ENCODE measurements around the gene GSX2.
"Not testable (repeated sequence)": the region's sequence is repeated elsewhere in the genome, so short reads cannot be mapped to it uniquely, and the experiment has no call there.

The GSX2 gene

GRCh38 chr4:54099748-54100574, at the start of gene GSX2:
Gene GSX2 (plus strand): TSS chr4:54100163. CDS start chr4:54100345, 182 bp downstream.
- Histone ChIP-seq H3K27ac (no peak within 1 kb of the TSS), H3K4me3 (peak within 1 kb of the TSS in 5 of 7 experiments; percentile 0 to 23 (median 11))

DNA sequence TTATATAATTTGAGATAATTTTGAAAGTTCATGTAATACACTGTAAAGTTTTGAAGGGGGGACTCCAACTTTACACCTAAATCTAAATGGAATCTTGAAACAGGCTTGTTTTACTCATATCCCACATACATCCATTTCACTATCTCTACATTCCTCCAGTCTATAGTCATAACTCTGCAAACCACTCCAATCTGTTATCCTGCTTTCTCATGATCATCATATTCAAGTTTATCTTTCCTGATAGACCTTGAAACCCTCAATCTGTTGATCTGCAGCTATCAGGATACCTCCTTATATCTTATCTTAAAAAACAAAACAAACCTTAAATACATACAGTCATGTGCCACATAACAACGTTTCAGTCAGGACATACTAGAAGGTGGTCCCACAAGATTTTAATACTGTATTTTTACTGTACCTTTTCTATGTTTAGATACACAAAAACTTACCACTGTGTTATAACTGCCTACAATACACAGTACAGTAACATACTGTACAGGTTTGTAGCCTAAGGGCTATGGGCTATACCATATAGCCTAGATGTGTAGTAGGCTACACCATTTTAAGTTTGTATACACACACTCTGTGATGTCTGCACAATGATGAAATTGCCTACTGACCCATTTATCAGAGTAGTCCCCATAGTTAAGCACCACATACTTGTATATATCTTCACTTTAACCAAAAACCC, 49.6 kb upstream of the GSX2 start:
- Histone ChIP-seq H3K27ac (no peak overlapping the region), H3K4me3 (no peak overlapping the region)

DNA sequence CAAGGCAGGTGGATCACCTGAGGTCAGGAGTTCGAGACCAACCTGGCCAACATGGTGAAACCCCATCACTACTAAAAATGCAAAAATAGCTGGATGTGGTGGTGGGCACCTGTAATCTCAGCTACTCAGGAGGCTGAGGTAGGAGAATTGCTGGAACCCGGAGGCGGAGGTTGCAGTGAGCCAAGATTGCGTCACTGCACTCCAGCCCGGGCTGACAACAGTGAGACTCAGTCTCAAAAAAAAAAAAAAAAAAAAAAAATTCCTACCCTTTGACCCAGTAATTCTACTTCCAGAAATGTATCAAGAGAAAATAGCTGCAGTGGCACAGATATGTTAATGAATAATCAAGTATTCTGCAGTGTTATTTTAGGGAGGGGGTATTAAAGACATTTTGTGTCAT, 46.6 kb upstream of the GSX2 start:
- H3K27ac ChIP-seq: not testable (repeated sequence)

GRCh38 chr4:54054501-54054900, 45.5 kb upstream of the GSX2 start:
- no peak overlapping the region for H3K4me3 ChIP-seq
- no peak overlapping the region for H3K27ac ChIP-seq

More for the DNA sequence above, 46.6 kb upstream of the GSX2 start:
- not testable (repeated sequence) for H3K4me3 ChIP-seq

- Histone ChIP-seq H3K27ac (no peak overlapping the region), H3K4me3 (no peak overlapping the region)
These were observed 44.5 kb upstream of the GSX2 start for GRCh38 chr4:54055494-54055893.

GRCh38 chr4:54056360-54056759, 43.6 kb upstream of the GSX2 start:
- Histone ChIP-seq H3K27ac (no peak overlapping the region), H3K4me3 (no peak overlapping the region)

DNA sequence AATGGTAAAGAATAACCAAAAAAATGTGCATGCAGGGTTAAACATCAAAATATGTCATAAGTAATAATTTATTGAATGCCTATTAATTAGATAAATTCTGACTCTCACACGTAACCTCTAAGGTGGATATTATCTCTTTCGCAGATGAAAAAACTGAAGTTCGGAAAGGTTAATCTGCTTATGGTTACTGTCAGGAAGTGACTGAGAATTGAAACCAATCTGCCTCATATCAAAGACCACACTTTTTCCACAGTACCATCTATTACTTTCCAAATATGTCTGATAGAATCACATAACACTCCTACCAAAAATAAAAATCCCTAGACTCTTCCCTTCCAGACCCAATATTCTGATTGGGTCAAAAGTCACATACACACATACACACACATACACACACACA, 41.8 kb upstream of the GSX2 start:
- no peak overlapping the region for H3K27ac ChIP-seq

GRCh38 chr4:54060116-54060515, 39.8 kb upstream of the GSX2 start:
- H3K27ac ChIP-seq: no peak overlapping the region

More for the DNA sequence above, 41.8 kb upstream of the GSX2 start:
- H3K4me3 ChIP-seq: no peak overlapping the region

GRCh38 chr4:54061067-54061466, 38.9 kb upstream of the GSX2 start:
- no peak overlapping the region for H3K4me3 ChIP-seq
- H3K27ac ChIP-seq: no peak overlapping the region

More at GRCh38 chr4:54060116-54060515, 39.8 kb upstream of the GSX2 start:
- H3K4me3 ChIP-seq: no peak overlapping the region

GRCh38 chr4:54061873-54062272, 38.1 kb upstream of the GSX2 start:
- no peak overlapping the region for H3K27ac ChIP-seq
- H3K4me3 ChIP-seq: peak overlapping the region in 2 of 7 experiments; percentile 74 to 96

DNA sequence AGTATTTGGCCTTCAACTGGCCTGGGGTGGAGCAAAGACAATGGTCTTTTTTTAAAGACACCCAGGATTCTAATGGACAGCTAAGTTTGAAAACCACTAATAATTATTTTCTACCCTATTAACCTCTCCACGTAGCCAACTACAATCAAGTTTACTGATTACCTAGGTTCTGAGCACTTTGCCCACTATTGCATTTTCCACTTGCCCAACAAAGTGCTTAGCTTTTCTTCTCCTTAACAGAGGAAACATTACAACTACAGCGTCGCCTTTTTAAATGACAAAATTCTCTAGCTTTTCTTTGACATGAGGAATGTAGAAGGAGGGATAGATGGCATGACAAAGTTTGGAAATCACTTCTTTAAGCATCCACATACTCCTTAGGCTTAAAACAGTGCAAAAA, 37.6 kb upstream of the GSX2 start:
- H3K27ac ChIP-seq: peak overlapping the region in 12 of 21 experiments; percentile 8 to 100 (median 98)
- H3K4me3 ChIP-seq: peak overlapping the region; percentile 68 to 99 (median 91)

DNA sequence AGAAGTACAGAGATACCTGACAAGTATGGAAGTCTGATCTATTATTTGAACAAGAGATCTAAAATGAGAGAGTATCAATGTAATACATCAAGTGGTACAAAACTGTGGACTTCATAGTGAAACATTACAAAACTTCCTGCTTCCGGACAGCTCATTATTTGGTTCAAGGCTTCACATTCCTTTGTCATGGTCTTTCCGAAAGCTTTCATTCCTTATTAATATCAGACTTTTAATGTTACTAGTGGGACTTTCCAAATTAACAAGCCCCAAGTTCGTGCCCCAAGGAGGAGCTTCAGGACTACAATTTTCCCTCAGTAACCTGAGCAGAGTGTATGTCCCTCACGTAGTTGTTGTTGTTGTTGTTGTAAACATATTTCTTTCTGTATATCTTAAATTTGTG, 36.7 kb upstream of the GSX2 start:
- H3K27ac ChIP-seq: peak overlapping the region; percentile 88 to 100 (median 97)

GRCh38 chr4:54063737-54064316, 36.1 kb upstream of the GSX2 start:
- H3K4me3 ChIP-seq: peak overlapping the region; percentile 68 to 99 (median 91)
- H3K27ac ChIP-seq: peak overlapping the region; percentile 88 to 100 (median 97)

More for the DNA sequence above, 36.7 kb upstream of the GSX2 start:
- H3K4me3 ChIP-seq: peak overlapping the region; percentile 68 to 99 (median 91)

DNA sequence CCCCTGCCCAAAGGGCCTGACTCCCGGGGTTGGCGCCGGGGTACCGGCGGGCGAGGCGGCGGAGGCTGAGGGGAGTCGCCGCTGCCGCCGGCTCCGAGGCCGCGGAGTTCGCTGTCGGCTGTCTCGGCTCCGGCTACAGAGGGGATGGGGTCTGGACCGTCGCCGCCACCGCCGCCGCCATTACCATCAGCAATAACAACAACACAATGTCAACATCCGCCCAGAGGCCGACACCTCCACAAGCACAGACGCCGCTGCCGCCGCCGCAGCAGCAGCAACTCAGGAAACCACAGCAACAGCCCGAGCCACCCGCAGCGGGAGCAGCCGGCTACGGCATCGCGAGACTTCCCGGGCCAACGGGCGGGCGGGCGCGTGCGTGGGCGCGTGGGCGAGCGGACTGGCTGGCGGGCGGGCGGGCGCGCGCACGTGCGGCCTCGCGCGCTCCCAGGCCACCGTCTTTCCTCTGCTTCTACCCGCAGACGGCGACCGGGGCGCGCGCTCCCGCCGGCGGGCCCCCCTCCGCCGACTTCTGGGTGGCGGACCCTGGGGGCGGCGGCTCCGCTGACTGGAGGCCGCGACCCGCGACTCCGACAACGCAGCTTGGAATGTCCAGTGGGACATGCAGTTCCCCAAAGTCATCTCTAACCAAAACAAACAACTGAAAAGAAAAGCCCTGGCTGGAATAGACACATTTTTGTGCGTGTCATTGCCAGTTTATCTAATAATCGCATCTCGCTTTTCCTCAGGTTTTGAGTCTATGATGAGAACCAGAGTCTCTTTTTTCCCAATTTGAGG, 35.4 kb upstream of the GSX2 start, which contains the start of gene CHIC2:
CHIC2 (minus strand) TSS at position 289 of the 795 bp plus-strand sequence. CDS start 305 bp downstream, outside the sequence.
- peak within 1 kb of the TSS; percentile 68 to 99 (median 91) for H3K4me3 ChIP-seq
- peak within 1 kb of the TSS; percentile 88 to 100 (median 97) for H3K27ac ChIP-seq

DNA sequence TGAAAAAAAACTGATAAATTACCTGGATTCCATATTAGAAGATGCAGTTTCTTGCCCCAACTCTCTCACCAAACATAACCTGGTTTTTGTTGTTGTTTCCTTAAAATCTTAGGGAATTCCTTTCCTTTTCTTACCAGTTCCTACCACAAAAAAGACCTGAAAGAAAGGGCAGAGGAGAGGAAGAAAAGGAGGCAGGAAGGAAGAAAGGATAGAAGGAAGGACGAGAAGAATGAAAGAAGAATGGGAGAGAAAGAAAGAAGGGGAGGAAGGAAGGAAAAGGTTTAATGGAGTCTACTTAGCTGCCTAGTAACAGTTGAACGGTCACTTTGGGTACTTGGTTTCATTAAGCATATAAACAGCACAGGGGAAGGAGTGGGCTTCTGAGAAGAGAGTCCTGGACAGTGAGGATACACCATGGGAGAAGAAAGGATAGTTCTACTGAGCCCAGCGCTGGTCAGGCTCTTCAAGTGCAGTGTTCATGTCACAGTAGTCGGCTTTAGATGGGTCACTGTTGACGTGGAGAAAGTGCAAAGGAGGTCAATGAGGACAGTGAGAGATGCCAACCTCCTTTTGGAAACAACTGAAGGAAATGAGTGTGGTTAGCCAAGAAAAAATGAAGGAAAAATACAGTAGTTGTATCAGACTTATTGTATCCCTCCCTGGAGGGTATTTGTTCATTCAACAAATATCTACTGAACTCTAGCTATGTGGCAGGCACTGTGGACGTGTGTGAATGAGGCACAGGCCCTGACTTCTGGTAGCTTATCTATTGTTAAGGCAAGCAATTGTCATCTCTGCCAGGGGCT, 34.5 kb upstream of the GSX2 start:
- Histone ChIP-seq H3K27ac (peak overlapping the region in 20 of 21 experiments; percentile 5 to 100 (median 97)), H3K4me3 (peak overlapping the region in 4 of 7 experiments; percentile 74 to 96 (median 85))

DNA sequence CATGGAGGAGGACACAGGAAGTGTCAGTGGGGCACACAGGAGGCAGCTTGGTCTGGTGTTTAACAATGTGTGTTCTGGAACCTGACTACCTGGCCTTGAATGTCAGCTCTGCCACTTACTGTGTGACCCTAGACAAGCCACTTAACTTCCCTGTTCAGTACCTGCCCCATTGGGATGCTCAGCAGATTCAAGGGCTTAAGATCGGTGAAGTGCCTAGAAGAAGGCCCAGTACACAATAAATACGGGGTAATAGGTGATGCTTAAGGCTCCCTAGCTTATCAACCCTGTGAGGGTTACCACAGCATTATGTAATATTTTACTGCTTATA, 33.9 kb upstream of the GSX2 start:
- peak overlapping the region in 17 of 21 experiments; percentile 5 to 100 (median 97) for H3K27ac ChIP-seq
- H3K4me3 ChIP-seq: no peak overlapping the region

DNA sequence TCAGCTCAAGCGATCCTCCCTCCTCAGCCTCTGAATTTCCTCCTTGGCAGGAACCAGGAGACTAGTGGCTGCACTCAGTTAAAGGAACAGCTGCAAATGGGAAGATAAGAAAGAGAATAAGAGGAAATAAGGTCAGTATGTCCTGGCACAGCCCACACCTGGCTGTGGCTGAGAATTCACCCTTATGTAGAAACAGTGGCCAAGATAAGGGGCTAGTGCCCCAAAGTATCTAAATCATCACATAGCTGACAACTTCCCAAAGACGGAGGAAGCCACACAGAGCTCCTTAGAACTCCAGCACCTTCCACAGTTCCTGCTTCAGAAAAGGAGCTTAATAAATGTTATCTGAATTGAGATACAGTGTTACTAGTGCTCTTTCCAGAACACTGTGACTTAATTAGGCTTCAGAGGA, 33.2 kb upstream of the GSX2 start:
- H3K27ac ChIP-seq: peak overlapping the region in 20 of 21 experiments; percentile 4 to 98 (median 76)
- H3K4me3 ChIP-seq: no peak overlapping the region

DNA sequence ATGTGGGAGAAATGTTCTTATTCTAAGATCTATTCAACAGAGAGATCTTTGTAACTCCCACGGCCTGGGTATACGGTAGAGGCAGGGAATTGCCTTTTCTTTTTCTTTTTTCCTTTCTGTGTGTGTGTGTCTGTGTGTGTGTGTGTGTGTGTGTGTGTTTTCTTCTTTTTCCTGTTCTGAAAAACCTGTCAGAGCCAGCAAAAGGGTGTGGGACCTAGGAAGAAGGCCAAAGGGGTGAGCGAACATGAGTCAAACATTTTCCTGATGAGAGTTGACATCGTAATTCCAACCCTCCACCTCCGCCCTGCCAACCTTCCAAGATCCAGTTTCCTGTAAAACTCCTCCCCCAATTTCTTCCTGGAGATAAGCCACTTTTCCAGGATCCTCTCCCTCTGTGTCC, 32.8 kb upstream of the GSX2 start:
- Histone ChIP-seq H3K27ac (peak overlapping the region in 19 of 21 experiments; percentile 4 to 98 (median 78)), H3K4me3 (no peak overlapping the region)

Data from skin epidermis (tissue), 12 donors.